ENCODE results near the gene C22orf39. TPM values are rescaled to one million over a fixed set of nuclear protein-coding genes. Genes with fewer than 3 reads are reported as not detected.
A peak's percentile ranks its signal among the peaks of the same experiment; 100 is the strongest.

Gene C22orf39
- total RNA-seq, 1 donor from 2014 or later: 58.5 TPM

DNA sequence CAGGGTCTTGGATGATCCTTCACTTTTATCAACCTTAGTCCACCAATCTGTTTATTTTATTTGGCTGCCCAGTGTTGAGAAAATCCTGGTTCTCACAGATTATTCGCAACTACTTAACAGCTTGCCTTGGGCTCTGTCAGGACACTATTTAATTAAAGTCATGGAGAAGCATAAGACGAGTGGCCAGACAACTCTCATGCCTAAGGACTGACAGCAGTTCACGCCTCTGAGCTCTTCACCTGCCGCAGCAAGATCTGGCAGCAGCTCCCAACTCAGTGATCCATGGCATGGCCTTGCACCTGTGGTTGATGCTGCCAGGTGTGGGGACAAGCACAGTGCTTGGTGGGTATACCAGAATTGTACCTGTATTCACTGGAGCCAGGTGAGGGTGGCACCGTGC lies 53.8 kb downstream of the C22orf39 start:
- intact Hi-C loops (cut with DNase I): no loop called here
- Histone ChIP-seq H3K27me3 (no peaks in the 10 kb centered on the region), H3K27ac (no peak overlapping the region), H3K36me3 (peaks cover 83 to 94% of the 10 kb centered on the region in 2 donors), H3K9me3 (no peaks in the 10 kb centered on the region), H3K4me3 (no peak overlapping the region), H3K4me1 (no peaks in the 10 kb centered on the region)
- TF ChIP-seq, protein P1, sequence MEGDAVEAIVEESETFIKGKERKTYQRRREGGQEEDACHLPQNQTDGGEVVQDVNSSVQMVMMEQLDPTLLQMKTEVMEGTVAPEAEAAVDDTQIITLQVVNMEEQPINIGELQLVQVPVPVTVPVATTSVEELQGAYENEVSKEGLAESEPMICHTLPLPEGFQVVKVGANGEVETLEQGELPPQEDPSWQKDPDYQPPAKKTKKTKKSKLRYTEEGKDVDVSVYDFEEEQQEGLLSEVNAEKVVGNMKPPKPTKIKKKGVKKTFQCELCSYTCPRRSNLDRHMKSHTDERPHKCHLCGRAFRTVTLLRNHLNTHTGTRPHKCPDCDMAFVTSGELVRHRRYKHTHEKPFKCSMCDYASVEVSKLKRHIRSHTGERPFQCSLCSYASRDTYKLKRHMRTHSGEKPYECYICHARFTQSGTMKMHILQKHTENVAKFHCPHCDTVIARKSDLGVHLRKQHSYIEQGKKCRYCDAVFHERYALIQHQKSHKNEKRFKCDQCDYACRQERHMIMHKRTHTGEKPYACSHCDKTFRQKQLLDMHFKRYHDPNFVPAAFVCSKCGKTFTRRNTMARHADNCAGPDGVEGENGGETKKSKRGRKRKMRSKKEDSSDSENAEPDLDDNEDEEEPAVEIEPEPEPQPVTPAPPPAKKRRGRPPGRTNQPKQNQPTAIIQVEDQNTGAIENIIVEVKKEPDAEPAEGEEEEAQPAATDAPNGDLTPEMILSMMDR (IDR thresholded peaks at IDR 0.05): no peak
- DNase-seq (ENCODE audit: low spot score in 2 of 2): peak in 1 of 2 donors; percentile 40

Other genes starting within 250 kb of the C22orf39 start
- gene CLTCL1, start 156.0 kb downstream of the C22orf39 start, total RNA-seq: 26.0 TPM
- gene HIRA, start 16.0 kb downstream of the C22orf39 start, total RNA-seq: 36.2 TPM
- gene MRPL40, start 15.2 kb downstream of the C22orf39 start, total RNA-seq: 14.7 TPM
- gene UFD1, start 31.5 kb upstream of the C22orf39 start, total RNA-seq: 81.5 TPM
- not detected for gene CDC45, start 32.2 kb upstream of the C22orf39 start, total RNA-seq
- 482 TPM for gene CLDN5, start 76.7 kb upstream of the C22orf39 start, total RNA-seq

Data from ascending aorta (tissue), 2 donors.